Forelimb muscle (tissue), 1 donor: Measurements from ENCODE around the gene CTDNEP1. TPM values are rescaled to one million over a fixed set of nuclear protein-coding genes. Genes with fewer than 3 reads are reported as not detected.

ENCODE experiments used
- DNase-seq: peaks from one replicate; pipeline ENCODE4 v3.0.0-alpha.2; 2013; ENCODE audit warnings: low read depth
- polyA plus RNA-seq: library from polyadenylated mRNA; unstranded; fragments of 120-200 nt; gene quantifications from one replicate; pipeline ENCODE4 v1.2.1, GENCODE V29; 2013; ENCODE audit not compliant: insufficient read length

The CTDNEP1 gene
- polyA plus RNA-seq, 1 donor, result 187 TPM

DNA sequence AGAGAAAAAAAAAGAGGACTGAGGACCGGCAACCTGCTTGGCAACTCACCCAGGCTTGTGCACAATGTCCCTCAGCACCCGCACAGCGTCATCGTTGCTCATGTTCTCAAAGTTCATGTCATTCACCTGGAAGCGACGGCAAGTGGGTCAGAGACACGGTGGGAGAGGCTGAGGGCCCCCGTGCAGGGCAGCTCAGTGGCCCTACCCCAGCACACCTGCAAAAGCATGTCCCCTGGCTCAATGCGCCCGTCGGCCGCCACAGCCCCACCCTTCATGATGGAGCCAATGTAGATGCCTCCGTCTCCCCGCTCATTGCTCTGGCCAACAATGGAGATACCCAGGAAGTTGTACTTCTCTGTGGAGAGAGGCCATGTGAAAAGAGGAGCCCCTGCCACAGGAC lies 22.6 kb downstream of the CTDNEP1 start:
- no peak for DNase-seq

DNA sequence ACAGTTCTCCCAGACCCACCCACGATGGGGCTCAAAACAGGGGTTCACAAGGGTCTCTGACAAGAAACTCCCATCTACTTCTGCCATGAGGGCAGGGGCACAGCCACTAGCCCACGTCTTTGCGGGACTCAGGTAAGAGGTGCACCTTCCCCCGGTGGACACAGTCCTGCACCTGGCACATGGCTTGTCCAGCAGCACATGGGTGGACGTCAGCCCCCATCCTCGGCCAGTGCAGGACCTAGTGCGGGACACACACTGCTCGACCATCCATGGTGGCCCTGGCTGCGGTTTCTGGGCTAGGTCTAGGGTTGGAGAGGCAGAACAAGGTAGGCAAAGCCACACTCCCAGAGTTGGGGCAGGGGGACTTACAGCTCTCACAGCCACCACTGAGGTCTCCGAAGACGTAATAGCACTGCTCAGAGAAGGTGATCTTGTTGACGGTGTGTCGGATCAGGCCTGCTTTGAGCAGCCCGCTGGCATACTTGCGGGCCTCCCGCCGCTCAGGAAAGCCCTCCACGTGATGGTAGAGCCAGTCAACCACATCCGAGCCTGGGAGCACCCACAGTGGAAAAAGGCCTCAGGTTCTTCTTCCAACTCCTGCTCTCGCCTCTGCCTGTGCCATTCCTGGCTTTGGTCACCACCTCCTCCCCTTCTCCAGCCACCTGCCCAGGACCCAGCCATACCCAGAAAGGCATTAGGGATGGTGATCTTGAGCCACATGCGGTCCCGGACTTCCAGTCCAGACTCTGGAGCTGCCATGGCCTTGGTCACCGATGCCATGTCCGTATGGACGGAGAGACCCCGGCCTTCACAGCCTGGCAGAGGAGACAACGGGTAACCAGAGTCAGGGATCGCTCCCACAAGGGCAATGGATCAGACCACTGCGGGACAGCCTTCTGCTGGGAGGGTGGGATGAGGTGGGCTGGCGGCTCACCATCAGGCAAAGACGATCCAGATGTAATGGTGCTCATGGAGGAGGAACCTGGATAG lies 24.5 kb downstream of the CTDNEP1 start:
- DNase-seq, result no peak

GRCh38 chr17:7225711-7226331 lies 25.7 kb downstream of the CTDNEP1 start:
- DNase-seq, result no peak

GRCh38 chr17:7224661-7225111 lies 26.8 kb downstream of the CTDNEP1 start:
- DNase-seq, result no peak

DNA sequence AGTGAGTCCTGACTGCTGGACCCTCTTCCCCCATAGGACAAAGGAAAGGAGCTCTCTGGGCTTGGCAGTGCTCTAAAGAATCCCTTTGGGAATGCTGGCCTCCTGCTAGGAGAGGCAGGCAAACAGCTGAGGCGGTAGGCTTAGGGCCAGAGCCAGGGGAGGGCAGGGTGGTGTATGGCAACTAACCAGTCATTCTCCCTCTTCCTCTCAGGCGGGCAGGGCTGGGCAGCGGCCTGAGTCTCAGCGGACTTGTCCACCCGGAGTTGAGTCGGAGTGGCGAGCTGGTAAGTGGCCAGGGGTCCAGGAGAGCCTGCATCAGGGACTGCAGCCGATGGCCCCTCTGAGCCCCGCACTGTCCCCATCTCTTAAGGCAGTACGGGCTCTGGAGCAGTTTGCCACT lies 27.4 kb downstream of the CTDNEP1 start:
- no peak for DNase-seq

GRCh38 chr17:7223375-7223774 lies 28.2 kb downstream of the CTDNEP1 start:
- no peak for DNase-seq

DNA sequence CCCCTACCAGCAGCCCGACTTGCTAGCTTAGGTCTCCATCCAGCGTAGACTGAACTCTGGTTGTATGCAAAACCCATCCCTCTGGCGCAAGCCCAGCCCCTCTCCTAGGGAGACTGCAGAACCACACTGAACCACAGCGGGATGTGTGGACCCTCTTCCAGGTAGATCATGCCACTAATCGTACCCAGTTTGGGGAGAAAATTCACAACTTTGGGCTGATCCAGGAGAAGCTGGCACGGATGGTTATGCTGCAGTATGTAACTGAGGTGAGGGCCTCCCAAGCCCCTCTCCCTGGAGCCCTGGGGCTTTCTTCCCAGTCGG lies 28.6 kb downstream of the CTDNEP1 start:
- no peak for DNase-seq

DNA sequence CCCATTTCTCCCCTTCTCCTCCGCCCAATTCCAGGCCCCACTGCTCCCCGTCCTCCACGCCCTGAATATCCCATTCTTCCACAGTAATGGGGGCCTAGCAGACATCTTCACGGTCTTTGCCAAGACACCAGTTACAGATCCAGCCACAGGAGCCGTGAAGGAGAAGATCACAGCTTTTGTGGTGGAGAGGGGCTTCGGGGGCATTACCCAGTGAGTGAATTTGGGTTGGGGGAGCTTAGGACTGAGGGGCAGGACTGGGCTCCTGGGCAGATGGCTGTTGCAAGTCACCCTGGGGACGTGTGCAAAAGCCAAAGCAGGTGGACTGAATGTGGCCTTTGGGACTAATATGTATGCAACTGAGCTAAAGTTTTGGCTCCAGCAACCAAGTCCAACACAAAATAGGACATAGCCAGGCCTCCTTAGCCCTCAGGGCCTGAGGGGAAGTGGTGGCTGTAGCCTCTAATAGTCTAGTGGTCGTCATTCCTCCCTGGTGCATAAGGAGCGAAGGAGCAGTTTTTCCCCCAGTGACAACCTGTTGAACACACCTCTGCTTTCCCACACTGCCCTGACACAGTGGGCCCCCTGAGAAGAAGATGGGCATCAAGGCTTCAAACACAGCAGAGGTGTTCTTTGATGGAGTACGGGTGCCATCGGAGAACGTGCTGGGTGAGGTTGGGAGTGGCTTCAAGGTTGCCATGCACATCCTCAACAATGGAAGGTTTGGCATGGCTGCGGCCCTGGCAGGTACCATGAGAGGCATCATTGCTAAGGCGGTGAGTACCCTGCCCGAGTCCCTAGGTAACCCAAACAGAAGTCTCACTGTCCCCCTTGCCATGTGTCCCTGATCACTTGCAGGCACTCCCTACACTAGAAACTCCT lies 29.2 kb downstream of the CTDNEP1 start:
- DNase-seq, result no peak

DNA sequence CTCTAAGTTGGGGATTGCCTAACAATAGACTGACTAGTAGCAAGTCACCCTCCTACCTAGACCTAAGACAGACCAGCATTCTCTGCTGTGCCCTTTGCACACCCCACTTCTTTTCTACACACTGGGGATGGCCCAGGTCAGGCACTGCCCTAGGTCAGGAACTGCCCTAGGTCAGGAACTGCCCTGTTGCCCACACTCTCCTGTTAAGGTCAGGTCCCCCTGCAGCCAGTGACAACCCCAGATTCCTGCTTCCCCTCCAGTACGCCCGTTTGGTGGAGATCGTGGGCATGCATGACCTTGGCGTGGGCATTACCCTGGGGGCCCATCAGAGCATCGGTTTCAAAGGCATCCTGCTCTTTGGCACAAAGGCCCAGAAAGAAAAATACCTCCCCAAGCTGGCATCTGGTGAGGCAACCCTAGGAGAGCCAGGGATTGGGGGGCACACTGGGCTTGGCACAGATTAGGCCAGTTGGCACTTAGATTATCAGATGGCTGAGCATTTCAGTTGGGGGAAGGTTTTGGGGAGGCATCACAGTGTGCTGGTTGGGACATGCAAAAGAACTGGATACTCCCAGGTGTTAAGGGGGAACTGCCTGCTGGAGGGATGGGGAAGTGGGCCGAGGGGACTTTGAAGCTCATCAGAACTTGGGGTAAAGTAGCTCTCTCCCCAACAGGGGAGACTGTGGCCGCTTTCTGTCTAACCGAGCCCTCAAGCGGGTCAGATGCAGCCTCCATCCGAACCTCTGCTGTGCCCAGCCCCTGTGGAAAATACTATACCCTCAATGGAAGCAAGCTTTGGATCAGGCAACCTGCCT lies 30.0 kb downstream of the CTDNEP1 start:
- no peak for DNase-seq

DNA sequence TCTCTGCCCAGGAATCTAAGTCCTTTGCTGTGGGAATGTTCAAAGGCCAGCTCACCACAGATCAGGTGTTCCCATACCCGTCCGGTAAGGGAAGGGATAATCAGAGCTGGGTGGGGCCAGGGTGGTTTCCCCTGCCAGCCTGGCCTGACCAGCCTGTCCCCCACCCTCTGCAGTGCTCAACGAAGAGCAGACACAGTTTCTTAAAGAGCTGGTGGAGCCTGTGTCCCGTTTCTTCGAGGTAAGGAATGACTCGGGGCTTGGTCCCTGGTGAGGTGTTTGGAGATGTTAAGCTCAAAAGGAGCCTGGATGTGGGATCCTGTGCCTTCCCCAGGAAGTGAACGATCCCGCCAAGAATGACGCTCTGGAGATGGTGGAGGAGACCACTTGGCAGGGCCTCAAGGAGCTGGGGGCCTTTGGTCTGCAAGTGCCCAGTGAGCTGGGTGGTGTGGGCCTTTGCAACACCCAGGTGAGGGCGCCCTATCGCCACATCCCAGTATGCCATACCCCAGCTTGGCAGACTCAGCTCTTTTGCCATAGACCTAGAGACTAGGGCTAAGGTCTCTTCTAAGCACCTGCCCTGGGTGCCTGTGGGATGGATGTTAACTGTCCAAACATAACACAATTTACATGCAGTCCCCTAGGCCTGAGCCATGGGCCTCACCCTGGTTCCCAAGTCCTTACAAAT lies 30.8 kb downstream of the CTDNEP1 start:
- no peak for DNase-seq

GRCh38 chr17:7219812-7220592 lies 31.5 kb downstream of the CTDNEP1 start, which contains the start of the genes ACADVL and DLG4:
Gene ACADVL (plus strand): TSS chr17:7219938. CDS start chr17:7219985, 47 bp downstream.
Gene DLG4 (minus strand): TSS chr17:7219836.
- DNase-seq, result peak; percentile 70

- DNase-seq, result no peak
Measured at GRCh38 chr17:7219229-7219811, 32.2 kb downstream of the CTDNEP1 start.

DNA sequence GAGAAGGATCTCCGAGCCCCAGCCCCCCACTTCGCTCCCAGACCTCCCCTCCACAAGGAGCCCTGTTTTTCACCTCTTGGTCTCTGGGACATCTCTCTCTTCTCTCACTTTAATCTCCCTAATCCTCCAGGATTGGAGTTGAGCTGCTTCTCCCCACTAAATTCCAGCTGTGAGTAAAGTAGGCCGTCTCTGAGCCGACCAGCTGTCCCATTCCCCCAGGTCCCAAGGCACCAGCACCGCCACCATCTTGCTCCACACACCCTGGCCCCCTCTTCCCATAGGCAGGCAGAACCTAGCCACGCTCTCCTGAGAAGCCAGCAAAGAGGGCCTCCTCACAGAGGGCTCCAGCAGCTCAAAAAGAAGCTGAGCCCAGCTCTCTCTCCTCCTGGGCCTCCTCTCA lies 32.8 kb downstream of the CTDNEP1 start:
- no peak for DNase-seq

- DNase-seq, result no peak
Measured at GRCh38 chr17:7218166-7218565, 33.4 kb downstream of the CTDNEP1 start.

DNA sequence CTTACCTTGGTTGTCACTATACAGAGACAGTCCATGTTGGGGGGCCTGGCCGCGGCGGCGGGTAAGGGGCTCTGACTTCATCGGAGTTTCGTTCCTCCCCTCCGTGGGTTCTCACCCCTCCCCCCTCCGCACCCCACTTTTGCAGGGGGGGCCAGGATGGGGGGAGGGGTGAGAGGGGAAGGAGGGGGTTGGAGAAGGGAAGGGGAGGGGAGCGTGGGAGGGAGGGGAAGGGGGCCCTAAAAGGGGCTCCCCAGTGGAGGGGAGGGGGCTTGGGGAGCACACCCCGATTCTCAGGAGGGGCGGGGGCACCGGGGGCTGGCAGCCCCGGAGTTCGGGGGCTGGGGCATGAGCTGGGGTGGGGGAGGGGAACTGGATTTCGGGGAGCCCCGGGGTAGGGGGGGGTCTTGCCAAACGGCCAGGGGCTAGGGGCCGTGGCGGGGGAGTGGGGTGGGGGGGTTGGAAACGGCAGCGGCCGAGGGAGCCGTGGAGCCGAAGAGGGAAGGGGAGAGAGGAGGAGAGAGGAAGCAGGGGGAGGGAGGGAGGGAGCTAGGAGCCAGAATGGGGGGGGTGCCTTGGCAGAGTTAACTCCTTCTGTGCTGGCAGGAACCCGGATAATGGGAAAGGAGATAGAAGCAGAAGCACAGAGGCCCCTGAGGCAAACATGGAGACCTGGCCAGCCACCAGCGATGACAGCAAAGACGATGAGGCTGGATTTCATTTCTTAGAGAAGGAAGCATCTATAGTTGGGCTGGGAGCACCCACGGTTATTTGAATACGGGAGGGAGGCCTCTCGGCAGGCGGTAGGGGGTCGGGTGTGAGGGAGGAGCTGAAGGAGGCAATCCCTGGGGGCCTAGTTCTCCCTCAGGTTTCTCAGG lies 34.2 kb downstream of the CTDNEP1 start:
- no peak for DNase-seq

DNA sequence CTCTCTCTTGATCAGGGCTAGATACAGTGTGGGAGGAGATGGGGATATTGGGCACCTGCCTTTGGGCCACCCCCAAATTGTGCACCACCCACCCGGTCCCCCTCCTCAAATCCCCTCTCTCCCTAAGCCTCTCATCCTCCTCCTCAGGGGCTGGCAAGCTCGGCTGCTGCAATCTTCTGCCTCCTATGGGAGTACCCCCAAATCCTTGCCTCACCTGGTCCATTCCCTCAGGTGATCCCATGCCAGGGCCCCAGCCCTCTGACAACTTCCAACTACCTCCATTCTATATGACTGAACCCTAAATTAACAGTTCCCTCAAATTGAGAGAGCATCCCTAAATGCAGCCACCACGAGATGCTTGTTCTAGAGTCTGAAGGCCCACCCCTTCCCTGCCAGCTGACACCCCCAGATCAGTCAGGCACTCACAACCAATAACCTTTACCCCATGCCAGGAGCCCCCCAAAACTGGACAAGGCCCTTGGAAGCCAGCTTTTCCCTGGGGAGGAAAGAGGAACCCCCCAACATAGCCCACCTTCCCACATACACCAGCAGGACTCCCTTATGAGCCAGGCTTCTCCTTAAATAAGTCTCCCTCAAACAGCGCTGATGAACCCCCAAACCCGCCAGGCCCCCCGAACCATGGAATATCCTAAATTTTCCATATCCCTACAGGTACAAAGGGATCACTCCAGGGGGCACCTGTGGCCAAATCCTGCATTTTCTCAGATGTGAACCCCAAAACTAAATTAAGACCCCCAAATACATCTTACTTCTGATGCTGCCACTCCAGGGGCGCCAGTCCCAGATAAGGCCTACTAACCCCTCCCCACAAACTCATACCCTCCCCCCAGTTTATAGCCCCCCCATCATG lies 35.1 kb downstream of the CTDNEP1 start:
- no peak for DNase-seq

DNA sequence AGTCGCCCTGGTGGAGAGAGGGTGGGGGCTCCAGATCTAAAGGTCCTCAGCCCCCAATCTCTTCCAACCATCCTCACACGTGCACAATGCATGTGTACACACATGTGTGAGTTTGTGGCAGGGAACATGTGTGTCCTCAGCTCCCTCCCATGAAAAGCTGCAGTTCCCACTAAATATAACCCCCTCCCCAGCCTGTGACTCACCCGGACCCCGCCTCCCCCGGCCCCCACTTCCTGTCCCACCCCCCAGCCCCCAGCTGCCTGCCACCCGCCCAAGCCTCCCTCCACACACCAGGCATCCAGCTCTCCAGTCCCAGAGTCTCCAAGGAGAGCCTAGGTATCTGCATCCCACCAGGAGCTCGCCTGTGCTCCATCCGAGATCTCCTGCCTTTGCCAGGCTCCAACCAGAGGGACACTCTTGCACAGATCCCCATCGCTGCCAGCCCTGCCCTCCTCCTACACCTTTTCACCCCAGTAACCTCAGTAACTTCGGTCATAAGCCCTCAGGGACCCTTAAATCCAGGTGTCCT lies 35.8 kb downstream of the CTDNEP1 start:
- no peak for DNase-seq
